Fibroblast of the aortic adventitia (primary cell): ENCODE data around the gene CLASP1. TPM values are rescaled to one million over a fixed set of nuclear protein-coding genes. Genes with fewer than 3 reads are reported as not detected.

Experiments used
- DNase-seq: peaks from one replicate; pipeline ENCODE4 v3.0.0-alpha.2; 2010; ENCODE audit warnings: low read depth
- H3K4me3 ChIP-seq: 2 replicates; pipeline ENCODE4 v1.5.1; 2011; ENCODE audit warnings: low read depth, mild to moderate bottlenecking, control low read depth, low read length, moderate library complexity
- CTCF ChIP-seq: IDR thresholded peaks from 2 replicates; pipeline ENCODE4 v1.5.1; 2011; ENCODE audit warnings: mild to moderate bottlenecking, low read length, control low read depth, inconsistent platforms; ENCODE audit not compliant: insufficient read depth
- total RNA-seq: library from RNA; depleted of rRNA; stranded (reverse); fragments of >200 nt; gene quantifications from 2 replicates; pipeline ENCODE4 v1.2.3, GENCODE V29; 2012; ENCODE audit warnings: low replicate concordance

CLASP1 gene
- total RNA-seq, 1 donor = 45.6 TPM

- no peak for TF ChIP-seq CTCF
- no peak for DNase-seq
- no peak overlapping the region for H3K4me3 ChIP-seq
Measured at GRCh38 chr2:121489284-121489683, 160.0 kb downstream of the CLASP1 start.

- no peak for DNase-seq
- H3K4me3 ChIP-seq = no peak overlapping the region
- no peak for TF ChIP-seq CTCF
Measured at GRCh38 chr2:121486191-121486790, 163.0 kb downstream of the CLASP1 start.

DNA sequence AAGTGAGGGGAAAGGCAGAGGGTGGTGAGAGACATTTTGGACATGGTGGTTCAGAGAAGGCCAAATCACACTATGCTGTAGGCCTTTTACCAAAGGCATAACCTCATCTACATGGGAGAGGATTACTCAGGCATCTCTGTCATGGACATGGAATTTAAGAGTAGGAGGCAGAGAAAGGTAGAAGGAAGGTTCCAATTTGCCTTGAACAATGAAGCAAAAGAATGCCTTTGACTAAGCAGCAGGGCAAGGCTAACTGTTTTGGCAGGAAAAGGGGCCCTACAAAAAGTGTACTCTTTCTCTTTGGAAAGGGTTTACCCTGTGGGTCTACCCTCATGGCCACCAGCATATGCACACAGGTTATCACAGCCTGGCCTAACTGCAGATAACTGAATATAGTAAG lies 164.2 kb downstream of the CLASP1 start:
- H3K4me3 ChIP-seq = no peak overlapping the region
- DNase-seq = peak; percentile 89
- no peak for TF ChIP-seq CTCF

DNA sequence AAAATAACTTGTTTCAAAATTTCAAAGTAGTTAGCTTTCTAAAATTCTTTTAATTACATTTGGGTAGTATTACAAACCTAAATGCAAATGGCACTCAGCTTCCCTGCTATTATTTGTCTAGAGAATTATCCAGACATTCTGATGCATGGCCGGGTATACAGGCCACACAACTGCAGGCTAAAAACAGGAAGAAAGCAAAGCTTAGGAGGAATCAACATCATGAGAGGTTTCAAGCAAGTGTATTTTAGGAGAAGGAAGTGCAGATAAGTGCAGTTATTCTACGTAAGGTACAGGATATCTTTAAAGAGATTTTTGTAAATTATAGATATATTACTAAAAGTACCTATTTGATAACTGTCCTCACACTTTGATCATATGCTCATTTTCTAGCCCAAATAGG lies 165.4 kb downstream of the CLASP1 start:
- no peak for TF ChIP-seq CTCF
- DNase-seq = no peak
- H3K4me3 ChIP-seq = no peak overlapping the region

- H3K4me3 ChIP-seq = no peak overlapping the region
- TF ChIP-seq CTCF = no peak
- DNase-seq = peak; percentile 66
Measured at GRCh38 chr2:121483021-121483420, 166.2 kb downstream of the CLASP1 start.

DNA sequence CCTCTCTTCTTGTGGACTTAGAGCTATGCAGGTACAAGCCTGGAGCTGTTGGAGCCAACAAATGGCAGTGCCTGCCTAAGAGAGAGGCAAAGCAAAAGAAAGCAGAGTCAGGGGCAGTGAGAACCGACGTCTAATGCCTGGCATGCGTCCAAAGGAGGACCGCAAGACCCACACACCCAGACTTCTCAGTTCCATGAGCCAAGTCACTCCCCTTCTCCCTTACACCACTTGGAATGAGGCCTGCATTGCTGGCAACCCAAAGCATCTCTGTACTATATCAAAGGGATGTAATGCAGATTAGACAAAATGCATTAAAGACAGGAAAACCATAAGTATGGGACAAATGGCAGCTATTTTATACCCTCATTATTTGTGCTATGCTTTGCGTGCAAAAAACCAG lies 168.4 kb downstream of the CLASP1 start:
- TF ChIP-seq CTCF = no peak
- H3K4me3 ChIP-seq = no peak overlapping the region
- DNase-seq = peak; percentile 98
